GOT3 (cell line): ENCODE measurements around the gene TCF19.
"Not testable (repeated sequence)": the region's sequence is repeated elsewhere in the genome, so short reads cannot be mapped to it uniquely, and the experiment has no call there.

Experiments used
- DNase-seq: peaks from one replicate; lab custom pipeline; 2025; ENCODE audit warnings: mixed read lengths; lab: John Stamatoyannopoulos, UW

TCF19 gene

DNA sequence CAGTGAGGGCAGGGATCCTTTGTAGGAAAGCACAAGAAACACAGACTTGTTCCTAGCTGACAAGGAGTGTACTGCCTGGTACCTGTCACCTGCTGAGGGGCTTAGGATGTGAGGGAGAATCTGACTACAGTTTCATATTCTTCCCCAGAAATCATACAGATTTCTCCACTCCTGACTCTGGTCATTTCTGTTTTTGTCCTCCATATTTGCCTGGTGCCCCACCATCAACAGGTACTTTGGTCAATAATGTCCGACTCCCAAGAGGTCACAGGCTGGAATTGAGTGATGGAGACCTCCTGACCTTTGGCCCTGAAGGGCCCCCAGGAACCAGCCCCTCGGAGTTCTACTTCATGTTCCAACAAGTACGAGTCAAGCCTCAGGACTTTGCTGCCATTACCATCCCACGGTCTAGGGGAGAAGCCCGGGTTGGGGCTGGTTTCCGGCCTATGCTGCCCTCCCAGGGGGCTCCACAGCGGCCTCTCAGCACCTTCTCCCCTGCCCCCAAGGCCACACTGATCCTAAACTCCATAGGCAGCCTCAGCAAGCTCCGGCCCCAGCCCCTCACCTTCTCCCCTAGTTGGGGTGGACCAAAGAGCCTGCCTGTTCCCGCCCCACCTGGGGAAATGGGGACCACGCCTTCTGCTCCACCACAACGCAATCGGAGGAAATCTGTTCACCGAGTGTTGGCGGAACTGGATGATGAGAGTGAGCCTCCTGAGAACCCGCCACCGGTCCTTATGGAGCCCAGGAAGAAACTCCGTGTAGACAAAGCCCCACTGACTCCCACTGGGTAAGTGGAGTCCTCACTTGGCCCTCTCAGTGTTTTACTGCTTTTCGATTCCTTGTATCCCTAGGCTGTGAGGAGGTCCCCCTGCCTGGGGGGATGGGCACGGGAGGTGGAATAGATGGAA is 3.1 kb downstream of the TCF19 start:
- DNase-seq = no peak

- no peak for DNase-seq
These were observed 4.2 kb downstream of the TCF19 start for GRCh38 chr6:31162463-31163165.

- DNase-seq = no peak
These were observed 5.5 kb downstream of the TCF19 start for GRCh38 chr6:31163922-31164321.

GRCh38 chr6:31164475-31165063 is 6.2 kb downstream of the TCF19 start:
- not testable (repeated sequence) for DNase-seq

DNA sequence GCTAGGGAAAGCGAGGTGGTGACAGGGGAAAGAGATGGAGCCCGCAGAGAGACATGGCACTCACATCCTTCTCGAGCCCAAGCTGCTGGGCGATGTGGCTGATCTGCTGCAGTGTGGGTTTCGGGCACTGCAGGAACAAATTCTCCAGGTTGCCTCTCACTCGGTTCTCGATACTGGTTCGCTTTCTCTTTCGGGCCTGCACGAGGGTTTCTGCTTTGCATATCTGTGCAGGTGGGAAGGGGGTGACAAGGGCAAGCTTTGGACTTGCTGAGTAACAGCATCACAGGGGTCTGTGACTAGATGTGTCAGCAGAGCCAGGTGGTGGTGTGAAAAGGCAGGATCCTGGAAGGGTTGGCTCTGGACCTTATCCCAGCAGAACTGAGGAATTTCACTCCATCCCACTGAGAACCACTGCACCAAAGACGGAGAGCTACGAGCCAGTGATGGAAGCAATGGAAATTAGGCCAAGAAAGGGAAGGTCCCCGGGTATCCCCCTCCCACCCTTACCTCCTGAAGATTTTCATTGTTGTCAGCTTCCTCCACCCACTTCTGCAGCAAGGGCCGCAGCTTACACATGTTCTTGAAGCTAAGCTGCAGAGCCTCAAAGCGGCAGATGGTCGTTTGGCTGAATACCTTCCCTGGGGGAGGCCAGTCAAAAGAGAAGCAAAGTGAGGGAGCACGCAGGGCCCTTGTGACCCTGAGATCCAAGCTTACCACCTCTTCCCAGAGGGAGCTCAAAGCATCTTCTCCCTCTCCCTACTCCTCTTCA is 6.9 kb downstream of the TCF19 start:
- DNase-seq = not testable (repeated sequence)

GRCh38 chr6:31165986-31166385 is 7.6 kb downstream of the TCF19 start:
- no peak for DNase-seq

DNA sequence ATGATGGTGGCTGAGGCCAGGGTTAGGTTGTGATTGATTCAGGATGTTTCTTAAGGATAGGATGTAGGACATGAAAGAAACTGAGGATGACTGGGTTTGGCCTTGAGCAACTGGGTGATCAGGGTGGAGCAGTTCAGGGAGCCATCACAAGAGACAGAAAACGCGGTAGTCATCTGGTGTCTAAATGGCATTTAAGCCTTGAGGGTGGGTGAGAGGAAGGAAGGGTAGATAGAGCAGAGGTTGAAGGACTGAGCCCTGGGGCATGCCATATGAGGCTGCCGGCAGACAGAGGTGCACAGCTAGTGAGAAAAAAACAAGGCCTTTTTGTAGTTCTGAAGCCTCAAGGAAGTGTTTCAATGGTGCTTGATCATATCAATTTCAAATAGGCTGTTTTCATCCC is 10.2 kb downstream of the TCF19 start:
- no peak for DNase-seq

DNA sequence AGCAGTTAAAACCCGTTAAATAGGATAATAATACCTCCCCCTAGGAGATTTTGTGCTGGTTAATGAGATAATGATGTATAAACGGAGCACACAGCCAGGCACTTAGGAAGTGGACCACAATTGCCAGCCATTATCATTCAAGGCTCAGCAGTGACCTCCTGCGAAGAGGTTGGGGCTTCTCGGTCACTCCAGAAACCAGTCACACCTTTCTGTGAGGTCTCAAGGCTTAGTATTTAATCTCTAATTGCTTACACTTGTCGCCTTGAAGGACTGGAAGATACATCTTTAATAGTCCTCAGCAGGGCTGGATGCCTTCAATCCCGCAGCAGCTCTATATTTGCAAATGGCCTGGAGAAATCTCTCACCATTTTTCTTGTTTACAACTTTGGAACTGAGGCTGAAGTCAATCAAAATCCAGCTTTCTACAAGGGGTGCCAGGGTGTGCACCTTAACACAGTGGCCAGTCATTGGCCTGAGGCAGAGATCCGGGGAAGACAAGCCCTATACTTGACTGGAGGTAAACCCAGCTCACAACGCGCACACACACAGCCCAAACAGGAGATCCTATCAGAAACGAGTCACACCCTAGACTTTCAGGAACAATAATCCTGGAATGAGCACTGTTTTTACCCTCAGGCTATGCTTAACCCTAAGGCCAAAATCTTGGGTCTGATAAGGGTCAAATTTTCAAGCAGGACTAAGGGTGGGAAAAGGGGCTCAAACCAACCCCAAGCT is 10.9 kb downstream of the TCF19 start:
- DNase-seq = no peak

DNA sequence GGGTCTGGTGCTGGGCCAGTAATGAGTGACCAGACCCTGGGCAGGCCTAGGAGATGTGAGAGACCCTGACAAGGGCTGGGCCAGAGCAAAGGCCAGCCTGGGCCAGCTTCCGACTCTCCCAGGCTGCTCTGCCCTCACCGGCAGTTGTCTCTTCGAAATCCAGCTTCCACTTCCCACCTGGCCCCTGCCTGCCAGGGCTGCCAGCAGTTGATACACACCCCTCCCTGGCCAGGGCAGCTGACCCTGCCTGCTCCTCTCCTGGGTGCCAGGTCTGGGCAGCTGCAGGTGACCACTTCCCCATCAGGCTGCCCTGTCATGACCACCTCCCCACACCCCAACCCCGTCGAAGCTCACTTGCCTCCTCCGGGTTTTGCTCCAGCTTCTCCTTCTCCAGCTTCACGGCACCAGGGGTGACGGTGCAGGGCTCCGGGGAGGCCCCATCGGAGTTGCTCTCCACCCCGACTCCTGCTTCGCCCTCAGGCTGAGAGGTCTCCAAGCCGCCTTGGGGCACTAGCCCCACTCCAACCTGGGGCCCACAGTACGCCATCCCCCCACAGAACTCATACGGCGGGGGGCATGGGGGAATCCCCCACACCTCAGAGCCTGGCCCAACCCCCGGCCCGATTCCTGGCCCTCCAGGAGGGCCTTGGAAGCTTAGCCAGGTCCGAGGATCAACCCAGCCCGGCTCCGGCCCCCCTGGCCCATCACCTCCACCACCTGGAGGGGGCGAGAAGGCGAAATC is 11.6 kb downstream of the TCF19 start:
- not testable (repeated sequence) for DNase-seq

DNA sequence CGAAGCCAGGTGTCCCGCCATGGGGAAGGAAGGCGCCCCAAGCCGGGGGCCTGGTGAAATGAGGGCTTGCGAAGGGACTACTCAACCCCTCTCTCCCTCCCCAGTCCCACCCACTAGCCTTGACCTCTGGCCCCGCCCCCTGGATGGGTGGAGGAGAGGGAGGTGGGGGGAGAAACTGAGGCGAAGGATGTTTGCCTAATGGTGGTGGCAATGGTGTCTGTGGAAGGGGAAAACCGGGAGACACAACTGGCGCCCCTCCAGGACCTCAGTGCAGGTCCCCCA is 12.2 kb downstream of the TCF19 start, which contains the start of gene POU5F1:
POU5F1 (minus strand) TSS at position 83 of the 282 bp plus-strand sequence; CDS start at position 21, 62 bp downstream.
- DNase-seq = no peak

GRCh38 chr6:31170987-31171671 is 12.7 kb downstream of the TCF19 start:
- DNase-seq = no peak

GRCh38 chr6:31171931-31172905 is 13.8 kb downstream of the TCF19 start:
- no peak for DNase-seq

DNA sequence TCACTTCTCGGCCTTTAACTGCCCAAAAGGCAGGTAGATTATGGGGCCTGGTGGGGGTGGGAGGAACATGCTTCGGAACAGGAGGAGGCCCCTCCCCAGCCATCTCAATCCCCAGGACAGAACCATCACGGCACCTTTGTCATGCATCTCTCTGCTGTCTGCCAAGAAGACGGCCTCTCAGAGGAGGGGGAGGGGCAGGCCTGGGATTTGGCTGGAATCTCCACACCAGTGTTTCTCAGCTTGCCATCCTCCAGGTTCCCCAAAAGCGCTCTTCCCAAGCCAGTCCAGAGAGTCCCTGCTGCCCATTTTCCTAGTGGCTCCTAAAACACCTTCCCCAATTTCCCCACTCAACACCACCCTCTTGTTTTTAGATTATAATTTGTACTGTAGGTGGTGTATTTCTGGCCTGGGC is 14.6 kb downstream of the TCF19 start:
- DNase-seq = no peak

DNA sequence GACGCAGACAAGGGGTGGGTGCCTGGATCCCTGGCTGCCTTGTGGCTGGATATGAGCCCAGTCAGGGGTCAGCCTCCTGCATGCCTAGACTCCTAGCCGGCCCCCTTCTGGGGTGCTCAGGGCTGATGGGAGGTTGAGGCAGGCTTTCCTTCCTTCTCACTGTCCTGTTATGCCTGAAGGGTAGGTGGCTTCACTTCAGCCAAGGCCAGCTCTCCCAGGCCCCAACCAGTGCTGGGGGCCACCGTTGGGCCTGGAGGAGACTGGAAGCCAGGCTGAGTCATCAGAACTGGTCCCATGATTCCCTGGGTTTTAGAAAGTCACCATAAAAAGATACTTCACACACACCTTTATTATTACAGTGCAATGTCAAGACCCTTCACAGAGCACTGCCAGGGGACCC is 15.0 kb downstream of the TCF19 start:
- no peak for DNase-seq

GRCh38 chr6:31174378-31174777 is 16.0 kb downstream of the TCF19 start:
- DNase-seq = no peak

- DNase-seq = no peak
These were observed 17.6 kb downstream of the TCF19 start for GRCh38 chr6:31175971-31176370.

- DNase-seq = no peak
These were observed 20.0 kb downstream of the TCF19 start for GRCh38 chr6:31178143-31179041.

GRCh38 chr6:31179042-31179386 is 20.6 kb downstream of the TCF19 start:
- DNase-seq = no peak
